ENCODE data around the gene ABCB11.

- TF ChIP-seq POLR2A (IDR thresholded peaks at IDR 0.05; ENCODE audit: low read length): no peak
- no peak for TF ChIP-seq GATA1 (IDR thresholded peaks at IDR 0.05; ENCODE audit: low read depth, low read length)
Observed at GRCh38 chr2:169001116-169001815, 29.9 kb downstream of the ABCB11 start.

Data from erythroblast (primary cell).